KBM-7 (cell line): ENCODE measurements around the gene FAM222B.
"Not testable (repeated sequence)": the region's sequence is repeated elsewhere in the genome, so short reads cannot be mapped to it uniquely, and the experiment has no call there.

Source experiments
- DNase-seq: peaks from one replicate; pipeline ENCODE4 v3.0.0-alpha.2; 2015
- in situ Hi-C: fragments of 300-500 bp; cut with MboI; formaldehyde crosslinking; loops from 2 replicates; pipeline ENCODE4 v1.14.3; 2020; ENCODE audit warnings: low sequenced_read_pairs, low pct_unique_long_range_greater_than_20kb, mixed read lengths

The FAM222B gene

DNA sequence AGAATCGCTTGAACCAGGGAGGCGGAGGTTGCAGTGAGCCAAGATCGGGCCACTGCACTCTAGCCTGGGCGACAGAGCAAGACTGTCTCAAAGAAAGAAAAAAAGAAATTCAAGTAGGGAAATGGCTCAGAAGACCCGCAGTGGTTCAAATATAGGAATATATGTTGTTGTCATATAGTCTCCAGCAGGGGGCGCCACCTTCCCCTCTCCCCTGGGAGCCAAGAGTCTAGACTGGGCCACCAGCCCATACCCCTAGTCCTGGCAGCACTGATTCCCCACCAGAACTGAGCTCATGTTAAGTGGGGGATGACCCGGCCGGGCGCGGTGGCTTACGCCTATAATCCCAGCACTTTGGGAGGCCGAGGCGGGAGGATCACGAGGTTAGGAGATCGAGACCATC lies 6.1 kb upstream of the FAM222B start:
- in situ Hi-C loops, result not testable (repeated sequence)
- peak; percentile 59 for DNase-seq

DNA sequence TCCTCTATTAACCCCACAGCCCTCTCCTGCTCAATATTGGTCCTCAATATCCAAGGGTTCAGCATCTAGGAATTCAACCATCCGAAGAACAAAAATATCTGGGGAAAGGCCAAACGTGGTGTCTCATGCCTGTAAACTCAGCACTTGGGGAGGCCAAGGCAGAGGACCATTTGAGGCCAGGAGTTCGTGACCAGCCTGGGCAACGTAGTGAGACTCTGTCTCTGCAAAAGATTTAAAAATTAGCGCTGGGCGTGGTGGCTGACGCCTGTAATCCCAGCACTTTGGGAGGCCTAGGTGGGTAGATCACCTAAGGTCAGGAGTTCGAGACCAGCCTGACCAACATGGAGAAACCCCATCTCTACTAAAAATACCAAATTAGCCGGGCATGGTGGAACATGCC lies 4.1 kb upstream of the FAM222B start:
- DNase-seq, in situ Hi-C loops: not testable (repeated sequence)

- in situ Hi-C loops, result no loop called here
- DNase-seq, result no peak
Observed at GRCh38 chr17:28846231-28846630, 3.6 kb upstream of the FAM222B start.

GRCh38 chr17:28843816-28844148 lies 1.2 kb upstream of the FAM222B start:
- DNase-seq, result no peak
- in situ Hi-C loops, result no loop called here

DNA sequence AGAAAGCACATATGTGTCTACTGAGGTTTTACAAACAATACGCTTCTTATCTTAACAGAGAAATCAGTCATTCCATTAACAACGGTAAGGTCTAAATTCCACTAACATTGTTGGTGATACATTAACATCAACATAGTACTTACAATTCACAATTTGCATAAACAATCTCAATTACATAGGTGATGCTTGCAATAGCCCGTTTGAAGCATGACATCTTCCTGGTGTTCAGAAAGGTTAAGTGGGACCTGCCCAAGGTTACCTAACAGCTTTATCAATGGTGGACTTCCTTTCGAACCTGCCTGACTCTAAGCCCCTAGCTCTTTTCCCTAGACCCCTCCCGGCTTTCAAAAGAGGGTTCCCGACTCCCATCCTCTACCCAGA lies 699 bp downstream of the FAM222B start:
- in situ Hi-C loops, result no loop called here
- DNase-seq, result no peak

- DNase-seq, result no peak
- in situ Hi-C loops, result no loop called here
Observed at GRCh38 chr17:28839221-28839620, 3.4 kb downstream of the FAM222B start.

DNA sequence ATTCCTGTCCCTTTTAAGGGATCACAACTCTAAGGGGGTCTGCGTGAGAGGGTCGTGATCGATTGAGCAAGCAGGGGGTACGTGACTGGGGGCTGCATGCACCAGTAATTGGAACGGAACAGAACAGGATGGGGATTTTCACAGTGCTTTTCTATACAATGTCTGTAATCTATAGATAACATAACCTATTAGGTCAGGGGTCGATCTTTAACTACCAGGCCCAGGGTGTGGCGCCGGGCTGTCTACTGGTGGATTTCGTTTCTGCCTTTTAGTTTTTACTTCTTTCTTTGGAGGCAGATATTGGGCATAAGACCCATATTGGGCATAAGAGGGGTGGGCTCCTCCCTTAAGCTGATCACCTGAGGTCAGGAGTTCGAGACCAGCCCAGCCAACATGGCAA lies 6.0 kb downstream of the FAM222B start:
- in situ Hi-C loops, DNase-seq: not testable (repeated sequence)

- in situ Hi-C loops, result no loop called here
- DNase-seq, result no peak
Observed at GRCh38 chr17:28834420-28834819, 8.2 kb downstream of the FAM222B start.

DNA sequence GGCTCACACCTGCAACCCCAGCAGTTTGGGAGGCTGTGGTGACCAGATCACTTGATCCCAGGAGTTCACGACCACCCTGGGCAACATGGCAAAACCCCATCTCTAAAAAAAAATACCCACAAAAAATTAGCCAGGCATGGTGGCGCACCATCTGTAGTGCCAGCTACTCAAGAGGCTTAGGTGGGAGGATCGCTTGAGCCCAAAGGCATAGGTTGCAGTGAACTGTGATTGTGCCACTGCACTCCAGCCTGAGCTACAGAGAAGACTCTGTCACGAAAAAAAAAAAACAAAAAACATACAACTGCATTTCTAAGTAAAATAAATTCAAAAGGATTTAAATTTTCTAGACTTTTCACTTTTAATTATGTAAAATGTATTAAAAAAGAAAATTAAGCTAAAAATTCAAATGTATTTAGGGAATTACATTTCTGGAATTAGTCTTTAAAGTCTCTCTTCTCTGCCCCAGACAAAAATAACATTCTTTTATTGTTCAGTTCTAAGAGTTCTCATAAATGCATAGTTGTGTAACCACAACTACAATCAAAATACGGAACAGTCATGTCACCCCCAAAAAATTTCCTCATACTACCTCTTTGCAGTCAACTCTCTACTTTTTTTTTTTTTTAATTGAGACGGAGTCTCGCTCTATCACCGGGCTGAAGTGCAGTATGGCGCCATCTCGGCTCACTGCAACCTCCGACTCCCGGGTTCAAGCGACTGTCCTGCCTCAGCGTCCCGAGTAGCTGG lies 14.1 kb downstream of the FAM222B start:
- no peak for DNase-seq
- in situ Hi-C loops, result no loop called here

DNA sequence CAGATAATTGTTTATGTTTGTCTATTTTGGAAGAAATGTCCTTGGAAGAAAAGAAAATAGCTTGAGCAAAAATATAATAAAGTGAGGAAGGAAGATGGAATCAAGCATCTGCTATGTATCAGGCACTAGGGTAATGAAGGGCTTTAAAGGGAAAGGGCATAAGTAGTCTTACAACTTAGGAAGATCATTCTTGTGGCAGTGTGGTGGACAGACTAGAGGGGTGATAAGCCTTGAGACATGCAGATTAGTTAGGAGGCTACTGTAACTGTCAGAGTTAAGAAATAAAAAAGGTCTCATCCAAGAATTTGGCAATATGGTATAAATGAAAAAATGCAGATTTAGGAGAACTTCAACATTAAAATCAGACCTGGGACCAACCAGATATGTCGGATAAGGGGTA lies 14.9 kb downstream of the FAM222B start:
- no peak for DNase-seq
- in situ Hi-C loops, result no loop called here

DNA sequence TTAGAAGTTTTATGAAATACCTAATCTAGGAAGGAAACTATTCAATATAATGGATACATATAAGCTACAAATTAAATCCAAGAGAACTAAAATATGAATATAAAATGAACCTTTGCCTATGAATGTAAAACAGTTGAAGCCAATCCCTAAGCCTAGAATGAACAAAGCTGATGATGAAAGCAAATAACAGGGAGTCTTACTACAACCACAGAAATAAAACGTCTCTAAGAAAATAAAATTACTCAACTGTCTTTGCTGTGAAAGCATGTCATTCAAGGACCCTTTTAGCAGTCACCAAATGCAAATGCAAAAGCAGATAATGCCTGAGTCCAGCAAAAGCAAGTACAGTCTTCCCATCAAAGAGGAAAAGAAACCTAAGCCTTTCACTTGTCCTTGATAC lies 23.0 kb downstream of the FAM222B start:
- in situ Hi-C loops, result no loop called here
- DNase-seq, result no peak

- no peak for DNase-seq
- in situ Hi-C loops, result no loop called here
Observed at GRCh38 chr17:28818819-28819221, 23.8 kb downstream of the FAM222B start.

- in situ Hi-C loops, result no loop called here
- DNase-seq, result no peak
Observed at GRCh38 chr17:28816540-28816939, 26.1 kb downstream of the FAM222B start.

DNA sequence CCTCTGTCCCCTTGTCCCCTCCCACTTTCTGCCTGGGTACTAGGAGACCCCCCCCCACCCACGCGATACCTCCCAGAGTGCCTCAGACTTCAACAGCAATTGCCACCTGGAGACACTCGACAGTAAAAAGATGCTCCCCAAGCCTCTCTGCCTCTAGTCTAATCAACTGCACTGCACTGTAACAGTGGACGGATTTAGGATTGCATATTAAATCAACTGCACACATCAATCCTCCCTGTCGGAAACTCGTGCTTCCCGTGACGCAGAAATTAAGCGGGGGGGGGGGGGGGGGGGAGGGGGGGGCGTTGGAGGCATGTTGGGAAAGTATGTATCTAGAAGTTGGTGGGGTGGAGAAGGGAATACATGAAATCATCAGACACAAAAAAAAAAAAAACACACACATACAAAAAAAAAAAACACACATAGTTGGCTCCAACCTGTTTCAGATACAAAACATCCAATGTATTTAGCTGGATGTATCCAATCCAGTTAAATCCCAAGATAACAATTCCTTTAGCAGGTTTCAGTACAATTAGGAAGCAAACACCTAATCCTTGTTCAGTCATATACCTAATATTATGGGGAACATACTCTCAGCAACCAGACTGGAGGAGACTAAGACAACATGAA lies 29.7 kb downstream of the FAM222B start:
- DNase-seq, result no peak
- in situ Hi-C loops, result no loop called here

GRCh38 chr17:28812091-28812747 lies 30.4 kb downstream of the FAM222B start:
- in situ Hi-C loops, result no loop called here
- peak; percentile 93 for DNase-seq

GRCh38 chr17:28811651-28812090 lies 30.9 kb downstream of the FAM222B start:
- peak; percentile 44 for DNase-seq
- in situ Hi-C loops, result no loop called here

DNA sequence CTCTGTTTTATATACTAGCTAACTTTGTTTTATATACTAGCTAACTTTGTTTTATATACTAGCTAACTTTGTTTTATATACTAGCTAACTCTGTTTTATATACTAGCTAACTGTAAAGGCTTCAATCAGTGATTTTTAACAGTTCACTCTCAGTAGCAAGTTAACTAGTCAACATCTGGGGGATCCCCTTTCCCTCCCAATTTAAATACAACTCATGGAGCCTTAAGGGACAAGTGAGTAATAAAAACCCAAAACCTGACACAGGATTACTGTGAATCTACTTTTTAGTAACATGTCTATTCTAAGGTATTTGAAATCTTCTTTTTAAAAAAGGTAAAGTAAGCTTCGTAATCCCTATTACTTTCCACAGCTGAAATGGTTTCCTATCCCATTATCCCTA lies 32.2 kb downstream of the FAM222B start:
- DNase-seq, result no peak
- in situ Hi-C loops, result no loop called here

DNA sequence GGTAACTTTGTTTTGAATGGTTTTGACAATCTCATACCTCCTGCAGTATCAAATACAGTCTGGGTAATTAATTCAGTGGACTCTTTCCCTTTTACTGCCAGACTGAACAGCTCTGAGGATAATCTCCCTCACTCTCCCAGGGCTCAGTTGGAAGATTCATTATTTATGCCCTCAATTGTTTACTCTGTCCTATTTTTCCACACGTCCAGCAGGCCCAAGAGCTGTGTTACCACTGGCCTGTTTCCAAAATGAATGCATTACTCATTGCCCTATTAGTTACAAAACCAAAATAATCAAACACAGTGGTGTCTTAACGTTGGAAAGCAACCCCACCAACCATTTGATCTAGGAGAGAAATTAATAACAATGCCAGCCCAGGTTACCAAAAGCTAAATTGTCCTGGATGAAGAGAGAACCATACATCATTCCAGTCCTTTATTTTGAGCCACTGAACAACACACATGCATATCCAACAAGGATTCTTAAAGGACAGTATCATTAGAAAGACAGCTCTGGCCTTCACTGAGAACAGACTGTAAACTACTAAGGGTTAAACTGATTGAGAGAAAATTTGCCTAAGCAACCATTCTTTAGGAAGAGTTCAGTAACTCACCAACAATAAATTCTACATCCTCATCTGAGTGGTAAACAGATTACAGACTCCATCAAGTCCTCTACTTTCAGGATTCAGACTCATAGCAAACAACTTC lies 34.5 kb downstream of the FAM222B start:
- in situ Hi-C loops, result no loop called here
- DNase-seq, result no peak

- in situ Hi-C loops, result no loop called here
- no peak for DNase-seq
Observed at GRCh38 chr17:28796062-28796461, 46.5 kb downstream of the FAM222B start.

DNA sequence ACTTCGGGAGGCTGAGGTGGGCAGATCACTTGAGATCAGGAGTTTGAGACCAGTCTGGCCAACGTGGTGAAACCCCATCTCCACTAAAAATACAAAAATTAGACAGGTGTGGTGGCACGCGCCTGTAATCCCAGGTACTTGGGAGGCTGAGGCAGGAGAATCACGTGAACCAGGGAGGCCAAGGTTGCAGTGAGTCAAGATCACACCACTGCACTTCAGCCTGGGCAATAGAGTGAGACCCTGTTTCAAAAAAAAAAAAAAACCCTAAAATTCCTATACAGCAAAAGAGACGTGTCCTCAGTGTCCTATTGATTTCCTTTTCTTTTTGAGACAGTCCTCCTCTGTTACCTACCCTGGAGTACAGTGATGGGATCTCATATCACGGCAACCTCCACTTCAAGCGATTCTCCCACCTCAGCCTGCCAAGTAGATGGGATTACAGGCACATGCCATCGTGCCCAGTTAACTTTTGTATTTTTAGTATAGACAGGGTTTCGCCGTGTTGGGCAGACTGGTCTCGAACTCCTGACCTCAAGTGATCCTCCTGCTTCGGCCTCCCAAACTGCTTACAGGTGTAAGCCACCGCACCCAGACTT lies 47.6 kb downstream of the FAM222B start:
- DNase-seq, in situ Hi-C loops: not testable (repeated sequence)
